ENCODE results near the gene DYNC1I2.

Gene DYNC1I2

DNA sequence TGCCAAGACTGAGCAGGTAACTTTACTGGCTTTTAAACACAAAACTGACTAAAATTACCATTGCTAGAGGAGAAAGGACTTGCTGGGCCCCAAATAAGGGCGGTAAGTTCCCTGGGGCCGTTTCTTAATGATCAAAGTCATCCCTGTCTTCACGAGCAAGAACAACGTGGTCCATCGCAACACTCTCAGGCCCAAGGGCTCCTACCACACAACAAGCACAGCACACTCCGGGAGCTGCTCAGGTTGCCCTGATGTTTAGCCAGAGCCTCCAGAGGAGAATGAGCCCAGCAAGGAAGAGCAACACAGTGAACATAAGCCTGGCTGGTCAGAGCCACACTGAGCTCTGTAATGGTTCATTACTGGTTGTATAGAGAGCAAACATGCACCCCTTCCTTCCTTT is 102.7 kb downstream of the DYNC1I2 start:
- DNase-seq (ENCODE audit: low read depth): no peak
- no peak for TF ChIP-seq CTCF (IDR thresholded peaks at IDR 0.05; ENCODE audit: control insufficient read depth, insufficient read depth, low read depth, low read length, missing control alignments)
- no peak overlapping the region for H3K4me3 ChIP-seq (ENCODE audit: control insufficient read depth, low read depth, low read length)

DNA sequence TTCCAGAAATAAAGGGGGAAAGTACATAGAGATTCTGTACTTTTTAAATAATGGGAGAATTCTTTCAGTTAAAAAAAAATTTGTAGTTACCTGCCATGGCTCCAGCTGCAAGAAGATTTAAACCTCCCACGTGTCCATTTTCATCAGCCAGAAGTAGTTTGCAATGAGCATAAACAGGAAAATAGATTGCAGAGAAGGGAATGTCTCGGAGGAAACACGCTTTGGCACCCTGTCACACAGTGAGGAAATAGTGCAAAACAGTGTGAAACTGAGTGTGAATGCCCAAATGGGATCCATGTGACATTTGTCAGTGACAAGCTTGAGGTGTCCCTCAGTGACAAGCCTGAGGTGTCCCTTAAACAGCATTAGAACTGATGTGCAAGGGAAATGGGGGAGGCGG is 104.1 kb downstream of the DYNC1I2 start:
- no peak for DNase-seq (ENCODE audit: low read depth)
- no peak overlapping the region for H3K4me3 ChIP-seq (ENCODE audit: control insufficient read depth, low read depth, low read length)
- TF ChIP-seq CTCF (IDR thresholded peaks at IDR 0.05; ENCODE audit: control insufficient read depth, insufficient read depth, low read depth, low read length, missing control alignments): no peak

DNA sequence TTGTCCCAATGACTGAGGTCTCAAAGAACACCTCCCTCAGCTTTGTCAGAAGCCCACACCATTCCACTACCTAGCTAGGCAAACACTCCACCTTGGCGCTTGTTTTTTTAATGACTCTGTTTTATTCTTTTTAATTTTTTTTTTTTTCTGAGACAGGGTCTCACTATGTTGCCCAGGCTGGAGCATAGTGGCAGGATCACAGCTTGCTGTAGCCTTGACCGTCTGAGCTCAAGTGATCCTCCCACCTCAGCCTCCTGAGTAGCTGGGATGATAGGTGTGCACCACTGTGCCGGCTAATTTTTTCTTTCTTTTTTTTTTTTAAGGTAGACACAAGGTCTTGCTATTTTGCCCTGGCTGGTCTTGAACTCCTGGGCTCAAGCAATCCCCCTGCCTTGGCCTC is 104.9 kb downstream of the DYNC1I2 start:
- DNase-seq (ENCODE audit: low read depth): no peak
- H3K4me3 ChIP-seq (ENCODE audit: control insufficient read depth, low read depth, low read length): no peak overlapping the region
- TF ChIP-seq CTCF (IDR thresholded peaks at IDR 0.05; ENCODE audit: control insufficient read depth, insufficient read depth, low read depth, low read length, missing control alignments): no peak

DNA sequence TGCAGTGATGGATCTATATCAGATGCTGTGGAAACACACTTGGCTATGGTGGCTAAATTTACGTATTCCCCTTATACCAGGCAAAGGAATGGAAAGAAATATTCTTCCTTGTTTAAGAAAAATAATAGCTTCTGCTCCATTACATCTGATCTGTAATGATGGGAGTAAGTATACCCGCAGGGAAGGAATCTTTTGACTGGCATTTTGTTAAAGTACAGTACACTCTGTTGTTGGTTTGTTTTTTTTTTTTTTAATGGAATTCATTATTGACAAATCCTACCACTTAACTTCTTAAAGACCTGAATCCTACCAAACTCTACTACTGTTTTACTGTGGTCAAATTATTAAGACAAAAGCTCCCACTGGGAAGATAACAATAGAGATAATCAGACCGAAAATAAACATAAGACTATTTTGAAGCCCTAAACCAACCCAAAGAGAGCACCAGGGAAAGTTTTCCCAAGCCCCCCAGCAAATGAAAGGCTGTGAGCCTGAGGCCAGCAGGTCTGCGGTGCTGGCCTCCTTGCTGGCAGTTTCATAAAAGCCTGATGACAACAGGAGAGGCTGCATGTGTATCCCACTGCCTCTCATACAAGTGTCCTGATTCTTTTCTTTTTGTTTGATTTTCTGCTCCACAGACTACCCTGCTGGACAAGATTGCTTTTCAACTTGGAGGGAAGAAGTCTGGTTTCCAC is 105.8 kb downstream of the DYNC1I2 start:
- H3K4me3 ChIP-seq (ENCODE audit: control insufficient read depth, low read depth, low read length): no peak overlapping the region
- DNase-seq (ENCODE audit: low read depth): no peak
- TF ChIP-seq CTCF (IDR thresholded peaks at IDR 0.05; ENCODE audit: control insufficient read depth, insufficient read depth, low read depth, low read length, missing control alignments): no peak

DNA sequence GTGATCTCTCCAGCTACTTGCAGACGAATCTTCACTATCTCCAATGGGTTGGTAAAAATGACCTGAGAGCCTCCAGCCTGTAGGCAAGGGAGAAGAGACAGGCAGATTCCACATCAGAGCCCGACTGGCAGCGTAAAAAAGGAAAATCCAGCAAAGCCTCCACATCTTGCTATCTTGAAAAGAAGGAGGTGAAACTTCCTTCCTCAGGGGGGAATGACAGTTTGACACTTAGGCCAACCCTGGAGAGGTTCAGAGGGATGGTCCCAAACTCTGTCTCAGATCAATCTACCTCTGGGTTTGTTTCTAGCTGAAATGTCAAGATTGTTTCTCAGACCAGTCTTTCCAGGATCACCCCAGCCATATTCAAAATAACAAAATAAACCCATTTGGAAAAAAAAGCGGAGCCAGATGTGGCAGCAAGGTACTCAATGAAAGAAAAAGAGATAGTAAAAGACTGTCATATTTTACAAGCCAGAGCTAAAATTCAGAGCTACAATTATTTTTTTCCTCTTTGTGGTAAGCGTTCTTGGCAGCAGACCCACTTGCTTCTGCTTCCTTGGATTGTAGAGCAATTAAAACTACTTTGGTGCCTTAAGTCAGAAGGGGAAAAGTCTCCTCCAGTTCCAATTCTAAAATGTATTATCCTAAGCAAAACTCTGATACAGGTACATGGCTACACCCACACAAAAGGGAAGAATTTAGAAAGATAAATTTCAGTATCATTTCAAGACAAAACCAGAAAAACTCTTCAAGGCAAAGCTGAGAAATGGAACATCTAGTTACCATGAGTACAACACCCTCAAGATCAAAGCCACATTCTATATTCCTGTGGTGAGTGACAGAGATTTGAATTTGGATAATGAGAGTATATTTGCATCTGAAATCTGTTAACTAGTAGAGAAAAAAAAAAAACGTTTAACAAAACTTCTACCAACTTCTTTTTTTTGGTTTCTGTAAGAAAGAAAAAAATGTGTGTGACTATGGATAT is 106.7 kb downstream of the DYNC1I2 start:
- H3K4me3 ChIP-seq (ENCODE audit: control insufficient read depth, low read depth, low read length): no peak overlapping the region
- no peak for TF ChIP-seq CTCF (IDR thresholded peaks at IDR 0.05; ENCODE audit: control insufficient read depth, insufficient read depth, low read depth, low read length, missing control alignments)
- no peak for DNase-seq (ENCODE audit: low read depth)

DNA sequence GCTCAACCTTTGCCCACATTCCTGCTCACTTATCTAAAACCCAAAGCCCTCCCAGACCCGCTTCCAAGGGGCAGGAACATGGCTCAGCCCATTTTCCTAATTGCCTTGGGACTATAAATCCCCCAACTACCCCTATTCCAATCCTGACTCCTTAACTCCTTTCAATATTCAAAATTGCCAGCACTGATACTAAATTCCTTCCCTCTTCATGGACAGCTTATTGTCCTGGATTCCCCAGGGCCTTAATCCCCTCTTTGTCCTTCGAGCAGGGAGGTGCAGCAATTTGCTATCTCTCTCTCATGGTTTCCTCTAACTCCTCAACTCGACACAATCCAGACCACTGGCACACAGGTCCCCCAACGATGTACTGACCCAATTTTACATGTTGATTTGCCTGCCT is 107.6 kb downstream of the DYNC1I2 start:
- DNase-seq (ENCODE audit: low read depth): no peak
- no peak for TF ChIP-seq CTCF (IDR thresholded peaks at IDR 0.05; ENCODE audit: control insufficient read depth, insufficient read depth, low read depth, low read length, missing control alignments)
- no peak overlapping the region for H3K4me3 ChIP-seq (ENCODE audit: control insufficient read depth, low read depth, low read length)

All from AG09309 (cell line).